Left renal cortex interstitium (tissue), 4 donors: ENCODE results near the gene SAG. TPM values are rescaled to one million over a fixed set of nuclear protein-coding genes. Genes with fewer than 3 reads are reported as not detected.

Experiments
- DNase-seq, 4 donors: peaks; one replicate each; pipeline ENCODE4 v3.0.0-alpha.2; 2013; ENCODE audit warnings: low read depth in 4 of 4, low spot score in 2 of 4, missing footprints in 1 of 4
- polyA plus RNA-seq, 4 donors: library from polyadenylated mRNA; unstranded; fragments of 120-200 nt; gene quantifications; one replicate each; pipeline ENCODE4 v1.2.1, GENCODE V29; 2013; ENCODE audit not compliant: insufficient read length in 4 of 4

SAG gene
- polyA plus RNA-seq, 4 donors: 0.04 to 0.24 (median 0.10) TPM

GRCh38 chr2:233287871-233288270 is 19.7 kb upstream of the SAG start:
- DNase-seq: no peak

- DNase-seq: no peak
These were observed 19.0 kb upstream of the SAG start for GRCh38 chr2:233288663-233289062.

GRCh38 chr2:233289648-233290047 is 18.0 kb upstream of the SAG start:
- DNase-seq: no peak

- DNase-seq: no peak
These were observed 17.4 kb upstream of the SAG start for GRCh38 chr2:233290051-233290845.

- no peak for DNase-seq
These were observed 11.7 kb upstream of the SAG start for GRCh38 chr2:233295891-233296290.

GRCh38 chr2:233297076-233297475 is 10.5 kb upstream of the SAG start:
- DNase-seq: no peak

- no peak for DNase-seq
These were observed 7.2 kb upstream of the SAG start for GRCh38 chr2:233300401-233300800.

GRCh38 chr2:233301248-233301647 is 6.4 kb upstream of the SAG start:
- DNase-seq: no peak

- DNase-seq: no peak
These were observed 5.8 kb upstream of the SAG start for GRCh38 chr2:233301811-233302210.

GRCh38 chr2:233303252-233303651 is 4.4 kb upstream of the SAG start:
- no peak for DNase-seq

GRCh38 chr2:233311241-233311926 is 3.8 kb downstream of the SAG start:
- no peak for DNase-seq

GRCh38 chr2:233312874-233313273 is 5.3 kb downstream of the SAG start:
- no peak for DNase-seq

- DNase-seq: peak in 2 of 4 donors; percentile 0 to 7
These were observed 6.7 kb downstream of the SAG start for GRCh38 chr2:233314180-233314925.

- DNase-seq: no peak
These were observed 9.8 kb downstream of the SAG start for GRCh38 chr2:233317196-233317943.

- no peak for DNase-seq
These were observed 11.6 kb downstream of the SAG start for GRCh38 chr2:233319256-233319655.

GRCh38 chr2:233320470-233320869 is 12.9 kb downstream of the SAG start:
- DNase-seq: no peak

- no peak for DNase-seq
These were observed 13.6 kb downstream of the SAG start for GRCh38 chr2:233321166-233321565.

- DNase-seq: no peak
These were observed 16.2 kb downstream of the SAG start for GRCh38 chr2:233323851-233324250.

GRCh38 chr2:233325256-233325655 is 17.6 kb downstream of the SAG start:
- no peak for DNase-seq

- no peak for DNase-seq
These were observed 18.2 kb downstream of the SAG start for GRCh38 chr2:233325814-233326213.

GRCh38 chr2:233326500-233326899 is 18.9 kb downstream of the SAG start:
- no peak for DNase-seq
